NCI-H2196 (cell line): Measurements from ENCODE around the gene MYO7A.

Source experiments
- DNase-seq: peaks from one replicate; lab custom pipeline; 2025; ENCODE audit not compliant: unreplicated experiment; lab: John Stamatoyannopoulos, UW

The MYO7A gene

GRCh38 chr11:77127920-77128691, at the start of gene MYO7A:
TSS of gene MYO7A (plus strand) at chr11:77128246. CDS start at chr11:77130635, 2,389 bp downstream.
- no peak for DNase-seq

GRCh38 chr11:77079666-77080065, 48.4 kb upstream of the MYO7A start:
- no peak for DNase-seq

GRCh38 chr11:77080643-77081210, 47.3 kb upstream of the MYO7A start:
- DNase-seq = no peak

GRCh38 chr11:77081381-77081851, 46.6 kb upstream of the MYO7A start:
- no peak for DNase-seq

- DNase-seq = no peak
Measured at GRCh38 chr11:77081976-77082836, 45.8 kb upstream of the MYO7A start.

GRCh38 chr11:77082838-77083565, 45.0 kb upstream of the MYO7A start:
- DNase-seq = no peak

GRCh38 chr11:77083566-77084245, 44.3 kb upstream of the MYO7A start:
- no peak for DNase-seq

GRCh38 chr11:77084581-77085191, 43.4 kb upstream of the MYO7A start:
- DNase-seq = no peak

GRCh38 chr11:77085652-77086051, 42.4 kb upstream of the MYO7A start:
- DNase-seq = no peak

- no peak for DNase-seq
Measured at GRCh38 chr11:77086521-77087472, 41.2 kb upstream of the MYO7A start.

- DNase-seq = no peak
Measured at GRCh38 chr11:77087723-77088225, 40.3 kb upstream of the MYO7A start.

GRCh38 chr11:77088236-77089003, 39.6 kb upstream of the MYO7A start:
- no peak for DNase-seq

- DNase-seq = no peak
Measured at GRCh38 chr11:77089004-77089545, 39.0 kb upstream of the MYO7A start.

- no peak for DNase-seq
Measured at GRCh38 chr11:77090046-77090372, 38.0 kb upstream of the MYO7A start.

- DNase-seq = no peak
Measured at GRCh38 chr11:77090373-77091111, 37.5 kb upstream of the MYO7A start.

- DNase-seq = peak; percentile 82
Measured at GRCh38 chr11:77091146-77091940, 36.7 kb upstream of the MYO7A start.
